H1 (cell line): Measurements from ENCODE around the gene BRME1. TPM values are rescaled to one million over a fixed set of nuclear protein-coding genes. Genes with fewer than 3 reads are reported as not detected.

Source experiments
- CTCF ChIA-PET: fragments of 300-600 bp; sonication (Branson Sonifier 250); formaldehyde crosslinking; loops from one replicate; lab custom pipeline; 2021; ENCODE audit not compliant: partially characterized antibody; lab: Charles Lee
- POLR2A ChIA-PET: fragments of 300-600 bp; sonication (Branson Sonifier 250); formaldehyde crosslinking; loops from one replicate; lab custom pipeline; 2021; ENCODE audit warnings: inconsistent platforms; ENCODE audit not compliant: partially characterized antibody; lab: Charles Lee
- DNase-seq, 2 experiments: peaks; one replicate each; pipeline versions ENCODE4 v3.0.0 to v3.0.0-alpha.2; 2010 to 2022; ENCODE audit warnings: low spot score in 2 of 2, low read depth in 1 of 2, mixed read lengths in 1 of 2
- FAIRE-seq: peaks from 2 replicates; lab custom pipeline; 2011; peaks lifted over from hg19 to GRCh38; lab: Jason Lieb, UNC
- H2AFZ ChIP-seq: 2 replicates; pipeline ENCODE4 v1.8.1; 2012; ENCODE audit warnings: low read length, inconsistent platforms
- H2AK5ac ChIP-seq: 2 replicates; pipeline ENCODE4 v1.6.1; 2013; ENCODE audit warnings: low read depth, low read length
- H2BK120ac ChIP-seq: replicated peaks from 2 replicates; pipeline ENCODE3; 2013; ENCODE audit warnings: low read depth, low read length, inconsistent platforms
- H2BK12ac ChIP-seq: 2 replicates; pipeline ENCODE4 v1.6.1; 2013; ENCODE audit warnings: low read depth, low read length
- H2BK15ac ChIP-seq: 2 replicates; pipeline ENCODE4 v1.6.1; 2013; ENCODE audit warnings: low read length
- H2BK20ac ChIP-seq: 2 replicates; pipeline ENCODE4 v1.6.1; 2013; ENCODE audit warnings: low read length
- H2BK5ac ChIP-seq: 2 replicates; pipeline ENCODE4 v1.6.1; 2013; ENCODE audit warnings: low read depth, low read length
- H3K14ac ChIP-seq: 2 replicates; pipeline ENCODE4 v1.6.1; 2013; ENCODE audit warnings: inconsistent platforms; ENCODE audit not compliant: insufficient read length
- H3K18ac ChIP-seq: 2 replicates; pipeline ENCODE4 v1.6.1; 2013; ENCODE audit warnings: low read length; ENCODE audit errors: extremely low read depth
- H3K23ac ChIP-seq: 2 replicates; pipeline ENCODE4 v1.6.1; 2013; ENCODE audit warnings: inconsistent platforms; ENCODE audit not compliant: insufficient read length
- H3K23me2 ChIP-seq: 2 replicates; pipeline ENCODE4 v1.6.1; 2013; ENCODE audit warnings: low read depth, low read length
- H3K27ac ChIP-seq: 2 replicates; pipeline ENCODE4 v1.6.1; 2011; ENCODE audit warnings: low read depth, low read length, inconsistent platforms
- H3K27me3 ChIP-seq, 4 experiments: replicated peaks in 1 of 4; 1 replicate in 1 of 4; 2 replicates in 3 of 4; pipeline versions ENCODE4 v1.6.1 to v1.8.1; 2011 to 2013; ENCODE audit warnings: low read length in 3 of 4, mild to moderate bottlenecking in 3 of 4, inconsistent platforms in 2 of 4, mixed read lengths in 2 of 4, moderate library complexity in 1 of 4; ENCODE audit not compliant: control insufficient read depth in 3 of 4, insufficient read depth in 3 of 4; ENCODE audit errors: extremely low read depth in 1 of 4
- H3K36me3 ChIP-seq, 4 experiments: 2 replicates each; pipeline versions ENCODE4 v1.6.1 to v1.8.1; 2011 to 2013; ENCODE audit warnings: mild to moderate bottlenecking in 4 of 4, low read length in 3 of 4, moderate library complexity in 2 of 4, control low read depth in 1 of 4, inconsistent platforms in 1 of 4; ENCODE audit not compliant: insufficient read depth in 4 of 4, control insufficient read depth in 2 of 4
- H3K4ac ChIP-seq: replicated peaks from 2 replicates; pipeline ENCODE3; 2013; ENCODE audit warnings: low read length, low read depth, mixed read lengths, inconsistent platforms; ENCODE audit not compliant: insufficient read length
- H3K4me1 ChIP-seq, 4 experiments: replicated peaks in 1 of 4; 1 replicate in 1 of 4; 2 replicates in 3 of 4; pipeline versions ENCODE4 v1.6.1 to v1.8.1; 2011 to 2013; ENCODE audit warnings: low read length in 3 of 4, inconsistent platforms in 2 of 4, mixed read lengths in 1 of 4; ENCODE audit not compliant: insufficient read depth in 4 of 4, control insufficient read depth in 3 of 4
- H3K4me2 ChIP-seq, 2 experiments: 2 replicates each; pipeline versions ENCODE4 v1.6.1 to v1.8.1; 2011 to 2013; ENCODE audit warnings: low read depth in 2 of 2, low read length in 2 of 2, control low read depth in 1 of 2, inconsistent platforms in 1 of 2, mild to moderate bottlenecking in 1 of 2; ENCODE audit not compliant: insufficient read depth in 1 of 2
- H3K4me3 ChIP-seq, 4 experiments: fragments of 200-600, 300-600 bp in 1 of 4; sonication (generic), shearing (Covaris generic), sonication (Bioruptor Twin) in 1 of 4; 2 replicates each; pipeline versions ENCODE4 v1.5.1 to v1.8.1; 2011 to 2016; ENCODE audit warnings: low read length in 4 of 4, low read depth in 3 of 4, control low read depth in 2 of 4, inconsistent platforms in 2 of 4, mild to moderate bottlenecking in 2 of 4, mixed read lengths in 1 of 4, moderate library complexity in 1 of 4; ENCODE audit not compliant: insufficient read depth in 2 of 4; ENCODE audit errors: extremely low read depth in 1 of 4
- H3K56ac ChIP-seq: replicated peaks from 2 replicates; pipeline ENCODE3; 2013; ENCODE audit warnings: low read depth, mild to moderate bottlenecking, mixed read lengths, low read length, inconsistent platforms; ENCODE audit not compliant: insufficient read length
- H3K79me1 ChIP-seq: 2 replicates; pipeline ENCODE4 v1.6.1; 2013; ENCODE audit warnings: low read depth, low read length, control low read depth
- H3K79me2 ChIP-seq, 2 experiments: 2 replicates each; pipeline versions ENCODE4 v1.6.1 to v1.8.1; 2012 to 2013; ENCODE audit warnings: low read length in 2 of 2, mild to moderate bottlenecking in 2 of 2, inconsistent platforms in 1 of 2; ENCODE audit not compliant: insufficient read depth in 2 of 2, control insufficient read depth in 1 of 2
- H3K9ac ChIP-seq, 4 experiments: replicated peaks in 1 of 4; 1 replicate in 1 of 4; 2 replicates in 3 of 4; pipeline versions ENCODE4 v1.6.1 to v1.8.1; 2011 to 2013; ENCODE audit warnings: low read depth in 3 of 4, low read length in 3 of 4, control low read depth in 2 of 4, mild to moderate bottlenecking in 2 of 4, moderate library complexity in 2 of 4, inconsistent platforms in 1 of 4; ENCODE audit errors: extremely low read depth in 1 of 4
- H3K9me3 ChIP-seq, 2 experiments: 2 replicates each; pipeline versions ENCODE4 v1.6.1 to v1.8.1; 2012 to 2013; ENCODE audit warnings: mild to moderate bottlenecking in 2 of 2, moderate library complexity in 2 of 2, control low read depth in 1 of 2, inconsistent platforms in 1 of 2, low read depth in 1 of 2, low read length in 1 of 2, mixed read lengths in 1 of 2; ENCODE audit not compliant: insufficient read depth in 2 of 2
- H4K20me1 ChIP-seq, 2 experiments: replicated peaks in 1 of 2; 2 replicates each; pipeline versions ENCODE3 to v1.8.1; 2011 to 2013; ENCODE audit warnings: inconsistent platforms in 2 of 2, low read length in 2 of 2, mild to moderate bottlenecking in 1 of 2; ENCODE audit not compliant: insufficient read depth in 2 of 2, control insufficient read depth in 1 of 2
- H4K5ac ChIP-seq: 2 replicates; pipeline ENCODE4 v1.6.1; 2013; ENCODE audit warnings: low read length, low read depth, mixed read lengths, inconsistent platforms; ENCODE audit not compliant: insufficient read length
- H4K8ac ChIP-seq: 2 replicates; pipeline ENCODE4 v1.8.0; 2013; ENCODE audit warnings: mild to moderate bottlenecking, moderate library complexity, low read length, inconsistent platforms; ENCODE audit not compliant: insufficient read depth; ENCODE audit errors: extremely low read depth
- H4K91ac ChIP-seq: replicated peaks from 2 replicates; pipeline ENCODE3; 2013; ENCODE audit warnings: low read length, mixed read lengths, inconsistent platforms; ENCODE audit not compliant: insufficient read length
- CBX8 ChIP-seq: fragments of 300-800, 300-1000 bp; sonication (generic); IDR thresholded peaks from 2 replicates; pipeline ENCODE4 v1.7.1; 2016; ENCODE audit warnings: low read depth, low read length, borderline replicate concordance
- FOSL1 ChIP-seq: IDR thresholded peaks from 2 replicates; pipeline ENCODE4 v1.6.1; 2011; ENCODE audit warnings: mild to moderate bottlenecking, low read depth, low read length, moderate library complexity; ENCODE audit not compliant: insufficient read depth
- HDAC6 ChIP-seq: IDR thresholded peaks from one replicate; pipeline ENCODE4 v1.7.1; 2012; ENCODE audit warnings: low read depth, mild to moderate bottlenecking, inconsistent platforms, low read length, moderate library complexity
- JUND ChIP-seq: IDR thresholded peaks from 2 replicates; pipeline ENCODE4 v1.6.1; 2011; ENCODE audit warnings: mild to moderate bottlenecking, improper control_type of control experiment, low read length
- KDM1A ChIP-seq: fragments of 200-600, 300-600 bp; sonication (generic); IDR thresholded peaks from 2 replicates; pipeline ENCODE4 v1.7.1; 2016; ENCODE audit warnings: mild to moderate bottlenecking, low read length, borderline replicate concordance
- RXRA ChIP-seq: IDR thresholded peaks from 2 replicates; pipeline ENCODE4 v1.6.1; 2011; ENCODE audit warnings: low read depth, mild to moderate bottlenecking, low read length, moderate library complexity; ENCODE audit not compliant: insufficient read depth
- SUZ12 ChIP-seq: fragments of 200-600 bp; sonication (generic); IDR thresholded peaks from 2 replicates; pipeline ENCODE4 v1.6.1; 2012; ENCODE audit warnings: mild to moderate bottlenecking, inconsistent platforms, low read length, moderate library complexity, mixed read lengths
- TEAD4 ChIP-seq: IDR thresholded peaks from 2 replicates; pipeline ENCODE4 v1.6.1; 2012; ENCODE audit warnings: low read depth, low read length, inconsistent platforms, mixed read lengths
- WGBS, 2 experiments: shearing (Covaris generic) in 1 of 2; methylation state at CpG; one replicate each; pipeline versions ENCODE4 v1.1.6 to v1.1.7; 2013 to 2015; ENCODE audit warnings: low lambda C conversion rate in 2 of 2, mixed read lengths in 2 of 2, inconsistent platforms in 1 of 2, low coverage in 1 of 2, missing lambda C conversion rate in 1 of 2; ENCODE audit not compliant: insufficient replicate concordance in 2 of 2, insufficient coverage in 1 of 2, insufficient read length in 1 of 2; ENCODE audit errors: extremely low coverage in 1 of 2, missing lambda C conversion rate in 1 of 2; 5-methylcytosine and 5-hydroxymethylcytosine counted together
- polyA plus RNA-seq, 7 experiments: library from polyadenylated mRNA; depleted of rRNA in 3 of 7; stranded (reverse) in 5 of 7; unstranded in 2 of 7; fragments of >200 nt in 5 of 7; fragments of 200-250 nt in 2 of 7; gene quantifications; 1 replicate in 5 of 7; 2 replicates in 1 of 7; 4 replicates in 1 of 7; pipeline versions ENCODE4 v1.2.1 to v1.2.3, GENCODE V29; 2011 to 2013; ENCODE audit warnings: missing spikeins in 2 of 7, mixed read lengths in 2 of 7
- total RNA-seq: library from RNA; stranded (reverse); fragmentation: NEBNext Ultra II Directional; extraction: Animal tissue kit (Norgen Biotek cat#: 25700); gene quantifications from 2 replicates; pipeline ENCODE4 v1.2.1, GENCODE V29; 2021
- TF ChIP-seq, protein P1 (sequence below): IDR thresholded peaks from 2 replicates; pipeline ENCODE4 v1.6.1; 2011; ENCODE audit warnings: low read depth, mild to moderate bottlenecking, low read length; ENCODE audit not compliant: insufficient read depth

Gene BRME1
- total and polyA plus RNA-seq, 2 of the 8 experiments (the other 6 are each of a cell fraction or from before 2014, with no cell fraction given) = 4.6 to 4.7 TPM

DNA sequence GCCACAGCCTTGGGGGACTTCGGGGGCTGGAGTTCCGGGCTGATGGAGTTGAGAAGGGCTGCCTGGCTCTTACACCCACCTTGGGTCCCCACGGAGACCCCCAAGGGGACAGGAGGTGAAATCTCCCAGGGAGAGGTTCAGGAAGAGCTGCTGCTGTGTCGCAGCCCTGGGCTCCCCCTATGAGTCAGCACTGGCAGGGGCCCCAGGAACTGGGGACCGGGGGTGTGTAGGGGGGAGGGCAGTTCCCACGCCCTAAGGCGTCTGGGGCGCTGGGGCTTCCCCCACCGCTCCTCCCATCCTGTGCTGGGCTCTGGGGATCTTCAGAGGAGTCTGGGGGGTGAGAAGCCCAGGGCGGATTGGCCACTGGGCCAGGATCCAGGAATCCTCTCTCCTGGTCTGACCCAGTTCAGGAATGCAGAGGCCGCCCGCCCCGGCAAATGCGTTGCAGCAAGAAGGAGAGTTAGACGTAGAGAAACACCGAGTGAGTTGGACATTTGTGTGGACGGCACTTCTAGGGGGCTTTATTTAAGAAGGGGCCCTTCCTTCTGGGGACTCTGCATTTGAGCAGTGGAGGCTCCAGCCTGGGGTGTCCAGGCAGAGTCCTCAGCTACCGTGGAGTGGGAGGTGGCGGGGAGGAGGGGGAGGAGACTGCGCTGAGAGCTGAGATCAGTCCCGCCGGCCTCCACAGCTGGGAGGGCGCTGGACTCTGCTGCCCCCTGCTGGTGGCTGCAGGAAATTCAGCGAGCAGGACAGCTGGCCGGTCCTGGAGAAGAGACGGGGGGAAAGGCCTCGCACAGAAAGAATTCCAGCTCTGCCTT is 44.0 kb downstream of the BRME1 start:
- ChIA-PET CTCF (interaction anchor here (0.6 to 7.0 kb wide), 40 partner anchors 9 to 511 kb away, joined by 3 to 70 read pairs (median 5); partner anchors contain the start of genes ASF1B, MISP3, NANOS3 and ZSWIM4), POLR2A (interaction anchor here (0.6 to 4.7 kb wide), 14 partner anchors 13 to 710 kb away, joined by 3 to 62 read pairs (median 4); partner anchors contain the start of gene C19orf53)
- Histone ChIP-seq H3K14ac (no peak overlapping the region), H2AFZ (peak overlapping the region; percentile 44; the same call in 1 of the 2 replicates), H4K91ac (peak overlapping the region; percentile 73), H2BK5ac (peak overlapping the region; percentile 83; the same call in 1 of the 2 replicates), H3K9ac (peak overlapping the region in 1 of 4 experiments; percentile 29; a peak in 2 of 7 replicates), H3K4me2 (peak overlapping the region; percentile 1 to 67; a peak in 3 of 4 replicates), H3K18ac (peak overlapping the region; percentile 78; the same call in 1 of the 2 replicates), H3K9me3 (no peaks in the 10 kb centered on the region), H3K79me2 (no peaks in the 10 kb centered on the region), H2BK120ac (peak overlapping the region; percentile 79), H3K36me3 (no peaks in the 10 kb centered on the region), H4K8ac (peak overlapping the region; percentile 83; the same call in 1 of the 2 replicates), H3K4me1 (peaks cover 4 to 7% (median 5%) of the 10 kb centered on the region in 4 experiments; a peak in 6 of 7 replicates), H2BK15ac (peak overlapping the region; percentile 97; the same call in 1 of the 2 replicates), H3K27me3 (peaks cover 15 to 32% (median 24%) of the 10 kb centered on the region in 4 experiments), H3K56ac (no peak overlapping the region), H3K23ac (no peak overlapping the region), H2AK5ac (0 out of 2 replicates have a peak overlapping the region, but pooled peaks have one; percentile 79), H4K5ac (peak overlapping the region; percentile 34), H4K20me1 (peaks cover 2 to 5% of the 10 kb centered on the region in 2 experiments), H3K23me2 (no peaks in the 10 kb centered on the region; the same call in 1 of the 2 replicates), H3K27ac (no peak overlapping the region), H3K79me1 (no peaks in the 10 kb centered on the region), H3K4ac (peak overlapping the region; percentile 65), H3K4me3 (peak overlapping the region; percentile 14 to 60 (median 40); a peak in 6 of 8 replicates), H2BK20ac (0 out of 2 replicates have a peak overlapping the region, but pooled peaks have one; percentile 72), H2BK12ac (peak overlapping the region; percentile 55)
- DNase-seq (peak in 1 of 2 experiments; percentile 99), FAIRE-seq (peak; percentile 36)
- 13% methylated on average over 27 of the region's 27 CpGs; no CpG with 5 or more reads in 1 of the 2 experiments for WGBS, 2 experiments
- no peak for TF ChIP-seq JUND
- no peak for TF ChIP-seq HDAC6
- no peak for TF ChIP-seq KDM1A
- 0 out of 2 replicates have a peak, but pooled peaks have one; percentile 19 for TF ChIP-seq TEAD4
- no peak for TF ChIP-seq CBX8
- TF ChIP-seq, protein P1, sequence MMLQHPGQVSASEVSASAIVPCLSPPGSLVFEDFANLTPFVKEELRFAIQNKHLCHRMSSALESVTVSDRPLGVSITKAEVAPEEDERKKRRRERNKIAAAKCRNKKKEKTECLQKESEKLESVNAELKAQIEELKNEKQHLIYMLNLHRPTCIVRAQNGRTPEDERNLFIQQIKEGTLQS = no peak
- TF ChIP-seq SUZ12 = 0 out of 2 replicates have a peak, but pooled peaks have one; percentile 17
- no peak for TF ChIP-seq FOSL1
- TF ChIP-seq RXRA = no peak
